Liver (tissue), 9 donors: ENCODE measurements around the gene RRM2. TPM values are rescaled to one million over a fixed set of nuclear protein-coding genes. Genes with fewer than 3 reads are reported as not detected.

ENCODE experiments used
- DNase-seq: peaks from one replicate; pipeline ENCODE4 v3.0.0-alpha.2; 2017; ENCODE audit warnings: low spot score
- H3K27ac ChIP-seq, 2 donors: one replicate each; pipeline ENCODE4 v1.7.0; 2013; ENCODE audit warnings: inconsistent platforms in 2 of 2, low read length in 2 of 2, control low read depth in 1 of 2, low read depth in 1 of 2, mild to moderate bottlenecking in 1 of 2
- H3K27me3 ChIP-seq, 4 donors: one replicate each; pipeline versions ENCODE4 v1.6.1 to v1.7.0; 2013; ENCODE audit warnings: low read length in 3 of 4, inconsistent platforms in 1 of 4, mild to moderate bottlenecking in 1 of 4, moderate library complexity in 1 of 4; ENCODE audit not compliant: control insufficient read depth in 4 of 4, insufficient read depth in 4 of 4
- H3K36me3 ChIP-seq, 4 donors: one replicate each; pipeline versions ENCODE4 v1.6.1 to v1.7.0; 2013; ENCODE audit warnings: low read length in 3 of 4, mild to moderate bottlenecking in 3 of 4, low read depth in 1 of 4, moderate library complexity in 1 of 4; ENCODE audit not compliant: control insufficient read depth in 4 of 4, insufficient read depth in 3 of 4
- H3K4me1 ChIP-seq, 4 donors: one replicate each; pipeline versions ENCODE4 v1.6.1 to v1.7.0; 2013; ENCODE audit warnings: low read length in 3 of 4, mild to moderate bottlenecking in 3 of 4, moderate library complexity in 1 of 4; ENCODE audit not compliant: control insufficient read depth in 4 of 4, insufficient read depth in 4 of 4
- H3K4me3 ChIP-seq, 3 donors: one replicate each; pipeline versions ENCODE4 v1.6.1 to v1.7.0; 2013; ENCODE audit warnings: low read length in 3 of 3, control low read depth in 1 of 3, low read depth in 1 of 3, mild to moderate bottlenecking in 1 of 3
- H3K9ac ChIP-seq, 2 donors: one replicate each; pipeline ENCODE4 v1.7.0; 2013; ENCODE audit warnings: low read length in 2 of 2, mild to moderate bottlenecking in 2 of 2, moderate library complexity in 2 of 2, control low read depth in 1 of 2, low read depth in 1 of 2
- H3K9me3 ChIP-seq, 4 donors: one replicate each; pipeline versions ENCODE4 v1.6.1 to v1.7.0; 2013; ENCODE audit warnings: low read length in 3 of 4; ENCODE audit not compliant: control insufficient read depth in 4 of 4
- ATF3 ChIP-seq: IDR thresholded peaks from 2 replicates; pipeline ENCODE4 v1.6.1; 2016; ENCODE audit warnings: antibody characterized with exemption
- CTCF ChIP-seq: fragments of 150-350 bp; IDR thresholded peaks from 2 replicates; pipeline ENCODE4 v1.5.1; 2017; ENCODE audit warnings: improper control_type of control experiment, low read depth, low read length; ENCODE audit not compliant: missing input control
- EGR1 ChIP-seq, 2 donors: IDR thresholded peaks; 2 replicates each; pipeline ENCODE4 v1.6.1; 2016 to 2018; ENCODE audit warnings: antibody characterized with exemption in 2 of 2, low read depth in 2 of 2
- FOXA1 ChIP-seq: IDR thresholded peaks from 2 replicates; pipeline ENCODE4 v1.6.1; 2016; ENCODE audit warnings: antibody characterized with exemption
- FOXA2 ChIP-seq: IDR thresholded peaks from 2 replicates; pipeline ENCODE4 v1.6.1; 2016; ENCODE audit warnings: antibody characterized with exemption
- GABPA ChIP-seq, 2 donors: IDR thresholded peaks in 1 of 2; conservative IDR thresholded peaks in 1 of 2; 2 replicates each; pipeline ENCODE4 v1.6.1; 2016; ENCODE audit warnings: antibody characterized with exemption in 2 of 2, mild to moderate bottlenecking in 1 of 2, moderate library complexity in 1 of 2
- HNF4G ChIP-seq: IDR thresholded peaks from 2 replicates; pipeline ENCODE4 v1.6.1; 2016; ENCODE audit warnings: antibody characterized with exemption
- MAX ChIP-seq: IDR thresholded peaks from 2 replicates; pipeline ENCODE4 v1.6.1; 2016; ENCODE audit warnings: antibody characterized with exemption
- NR2F2 ChIP-seq: IDR thresholded peaks from 2 replicates; pipeline ENCODE4 v1.6.1; 2016; ENCODE audit warnings: antibody characterized with exemption
- RAD21 ChIP-seq, 2 donors: IDR thresholded peaks; 2 replicates each; pipeline ENCODE4 v1.6.1; 2016; ENCODE audit warnings: antibody characterized with exemption in 2 of 2, mild to moderate bottlenecking in 2 of 2
- REST ChIP-seq: IDR thresholded peaks from 2 replicates; pipeline ENCODE4 v1.6.1; 2016; ENCODE audit warnings: antibody characterized with exemption, mild to moderate bottlenecking
- RXRA ChIP-seq, 2 donors: IDR thresholded peaks; 2 replicates each; pipeline ENCODE4 v1.6.1; 2017 to 2018; ENCODE audit warnings: antibody characterized with exemption in 2 of 2, mild to moderate bottlenecking in 1 of 2
- SP1 ChIP-seq: IDR thresholded peaks from 2 replicates; pipeline ENCODE4 v1.6.1; 2018; ENCODE audit warnings: antibody characterized with exemption, mild to moderate bottlenecking
- TAF1 ChIP-seq: conservative IDR thresholded peaks from 2 replicates; pipeline ENCODE4 v1.6.1; 2016; ENCODE audit warnings: antibody characterized with exemption, mild to moderate bottlenecking
- YY1 ChIP-seq: IDR thresholded peaks from 2 replicates; pipeline ENCODE4 v1.6.1; 2016; ENCODE audit warnings: antibody characterized with exemption, mild to moderate bottlenecking
- ZBTB33 ChIP-seq: IDR thresholded peaks from 2 replicates; pipeline ENCODE4 v1.6.1; 2016; ENCODE audit warnings: antibody characterized with exemption
- WGBS: extraction: QIAGEN DNeasy Blood & Tissue Kit; methylation state at CpG from one replicate; pipeline ENCODE4 v1.1.7; 2013; 5-methylcytosine and 5-hydroxymethylcytosine counted together
- polyA plus RNA-seq, 2 donors: library from polyadenylated mRNA; stranded (reverse) in 1 of 2; unstranded in 1 of 2; fragments of 200-250 nt in 1 of 2; fragments of >200 nt in 1 of 2; fragmentation: Nextera tagmentation in 1 of 2; extraction: Ambion mirVana in 1 of 2; gene quantifications; one replicate each; pipeline versions ENCODE4 v1.2.1 to v1.2.3, GENCODE V29; 2013 to 2015
- total RNA-seq, 2 donors: library from RNA; depleted of rRNA; stranded (reverse); fragments of >200 nt; gene quantifications; one replicate each; pipeline ENCODE4 v1.2.3, GENCODE V29; 2014
- donor health status: healthy.
- donor health status: healthy.
- donor health status: healthy.
- donor health status: healthy.
- donor health status: healthy.

Gene RRM2
- total and polyA plus RNA-seq, 4 donors: 3.9 to 124 (median 18.5) TPM

- WGBS: 97% methylated on average over 5 of the region's 5 CpGs
- Histone ChIP-seq H3K27ac (no peak overlapping the region), H3K27me3 (no peaks in the 10 kb centered on the region), H3K36me3 (peaks cover 0 to 2% (median 0%) of the 10 kb centered on the region in 4 donors), H3K9me3 (no peaks in the 10 kb centered on the region), H3K4me3 (no peak overlapping the region), H3K9ac (no peak overlapping the region), H3K4me1 (no peaks in the 10 kb centered on the region)
- DNase-seq: no peak
- TF ChIP-seq FOXA1: no peak
- no peak for TF ChIP-seq FOXA2
- no peak for TF ChIP-seq RAD21 (IDR thresholded peaks at IDR 0.05)
- no peak for TF ChIP-seq GABPA (IDR thresholded peaks at IDR 0.05 in 1 of 2, conservative IDR thresholded peaks at IDR 0.05 in 1 of 2)
- TF ChIP-seq HNF4G: no peak
- TF ChIP-seq CTCF: no peak
- TF ChIP-seq SP1: no peak
- TF ChIP-seq NR2F2: no peak
- TF ChIP-seq REST: no peak
- no peak for TF ChIP-seq ATF3
- TF ChIP-seq TAF1: no peak
- TF ChIP-seq RXRA (IDR thresholded peaks at IDR 0.05): no peak
- TF ChIP-seq ZBTB33: no peak
- no peak for TF ChIP-seq MAX
Measured at GRCh38 chr2:10151462-10151861, 28.9 kb downstream of the RRM2 start.

- WGBS: 96% methylated on average over 4 of the region's 4 CpGs
- Histone ChIP-seq H3K4me1 (no peaks in the 10 kb centered on the region), H3K27me3 (no peaks in the 10 kb centered on the region), H3K9ac (no peak overlapping the region), H3K9me3 (no peaks in the 10 kb centered on the region), H3K27ac (no peak overlapping the region), H3K4me3 (no peak overlapping the region), H3K36me3 (no peaks in the 10 kb centered on the region)
- DNase-seq: no peak
- TF ChIP-seq RXRA (IDR thresholded peaks at IDR 0.05): no peak
- TF ChIP-seq HNF4G: no peak
- TF ChIP-seq GABPA (IDR thresholded peaks at IDR 0.05 in 1 of 2, conservative IDR thresholded peaks at IDR 0.05 in 1 of 2): no peak
- no peak for TF ChIP-seq YY1
- no peak for TF ChIP-seq CTCF
- no peak for TF ChIP-seq ZBTB33
- no peak for TF ChIP-seq EGR1 (IDR thresholded peaks at IDR 0.05; ENCODE audit: low read depth in 2 of 2)
Measured at GRCh38 chr2:10157293-10157692, 34.8 kb downstream of the RRM2 start.
